HG03342 (cell line): ENCODE results near the gene EPHB4.
"Not testable (repeated sequence)": the region's sequence is repeated elsewhere in the genome, so short reads cannot be mapped to it uniquely, and the experiment has no call there.

Experiments used
- ATAC-seq: cut with Tn5 transposase; IDR thresholded peaks from one replicate; pipeline ENCODE4 v1.9.1; 2021; ENCODE audit warnings: mild to moderate bottlenecking, moderate library complexity; ENCODE audit not compliant: unreplicated experiment

EPHB4 gene

DNA sequence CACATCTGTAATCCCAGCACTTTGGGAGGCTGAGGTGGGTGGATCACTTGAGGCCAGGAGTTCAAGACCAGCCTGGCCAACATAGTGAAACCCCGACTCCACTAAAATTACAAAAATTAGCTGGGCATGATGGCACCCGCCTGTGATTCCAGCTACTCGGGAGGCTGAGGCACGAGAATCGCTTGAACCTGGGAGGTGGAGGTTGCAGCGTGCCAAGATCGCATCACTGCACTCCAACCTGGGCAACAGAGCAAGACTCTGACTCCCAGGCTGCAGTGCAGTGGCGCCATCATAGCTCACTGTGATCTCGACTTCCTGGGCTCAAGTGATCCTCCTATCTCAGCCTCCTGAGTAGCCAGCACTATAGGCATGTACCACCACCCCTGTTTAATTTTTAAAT is 27.6 kb upstream of the EPHB4 start:
- not testable (repeated sequence) for ATAC-seq

DNA sequence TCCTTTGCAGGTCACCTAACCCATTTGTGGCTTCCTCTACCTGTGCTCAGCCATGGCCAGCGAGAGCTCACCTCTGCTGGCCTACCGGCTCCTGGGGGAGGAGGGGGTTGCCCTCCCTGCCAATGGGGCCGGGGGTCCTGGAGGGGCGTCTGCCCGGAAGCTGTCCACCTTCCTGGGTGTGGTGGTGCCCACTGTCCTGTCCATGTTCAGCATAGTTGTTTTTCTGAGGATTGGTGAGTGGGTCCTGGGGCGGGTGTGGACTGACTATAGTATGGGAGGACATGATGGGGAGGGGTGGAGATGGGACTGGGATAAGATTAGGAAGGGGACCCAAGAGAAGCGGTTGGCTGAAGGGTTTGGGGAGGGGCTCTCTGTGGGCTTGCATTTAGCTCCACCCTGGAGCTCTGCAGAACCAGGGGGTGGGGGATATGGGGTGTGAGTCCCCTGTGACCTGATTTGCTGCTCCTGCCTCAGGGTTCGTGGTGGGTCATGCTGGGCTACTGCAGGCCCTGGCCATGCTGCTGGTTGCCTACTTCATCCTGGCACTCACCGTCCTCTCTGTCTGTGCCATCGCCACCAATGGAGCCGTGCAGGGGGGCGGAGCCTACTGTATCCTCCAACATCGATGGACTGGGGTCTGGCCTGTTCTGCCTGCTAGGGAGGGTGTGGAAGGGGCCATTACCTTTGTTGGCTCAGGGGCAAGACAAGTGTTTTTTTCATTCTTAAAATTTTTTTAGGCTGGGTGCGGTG is 27.0 kb upstream of the EPHB4 start:
- ATAC-seq, result no peak

DNA sequence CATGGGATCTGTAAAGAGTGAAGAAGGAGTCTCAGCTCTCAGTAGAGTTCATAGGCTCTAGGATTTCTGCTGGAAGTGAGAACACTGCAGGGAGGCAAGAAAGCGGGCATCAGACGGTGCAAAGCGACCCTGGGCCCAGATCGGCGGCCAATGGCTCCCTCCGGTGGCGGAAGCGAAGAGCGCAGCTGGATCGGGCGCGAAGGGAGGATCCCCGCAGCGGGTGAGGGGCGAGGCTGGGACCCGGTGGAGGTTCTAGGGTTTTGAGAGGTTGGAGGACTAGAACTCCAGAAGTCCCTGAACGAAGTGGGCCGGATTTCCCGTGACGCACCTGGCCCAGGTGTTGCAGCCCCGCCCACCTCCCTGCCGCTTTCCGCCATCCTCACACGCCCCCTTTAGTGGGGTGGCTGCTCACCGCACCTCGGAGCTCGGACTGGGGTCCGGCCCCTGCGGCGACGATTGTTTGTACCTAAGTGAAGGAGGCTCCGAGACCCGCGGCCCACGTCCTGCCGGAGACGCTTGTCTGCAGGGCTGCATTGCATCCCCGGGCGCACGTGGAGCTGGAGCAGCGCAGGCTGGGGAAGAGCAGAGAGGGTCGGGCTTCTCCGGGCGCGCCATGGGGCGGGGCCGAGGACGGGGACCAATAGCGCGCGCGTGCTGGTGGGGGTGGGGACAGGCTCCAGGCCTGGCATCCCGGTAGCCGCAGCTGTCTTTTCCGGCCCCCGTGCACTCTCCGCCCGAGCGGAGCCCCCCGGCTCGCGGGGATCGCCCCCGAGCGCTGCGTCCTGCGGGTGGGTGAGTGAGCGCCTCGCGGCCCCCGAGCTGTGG is 24.9 kb upstream of the EPHB4 start, which contains the start of gene SLC12A9:
Gene SLC12A9, plus strand, starts transcription at position 666 of the 825 bp plus-strand sequence. CDS start 1,485 bp downstream, outside the sequence.
- ATAC-seq, result peak; percentile 84

DNA sequence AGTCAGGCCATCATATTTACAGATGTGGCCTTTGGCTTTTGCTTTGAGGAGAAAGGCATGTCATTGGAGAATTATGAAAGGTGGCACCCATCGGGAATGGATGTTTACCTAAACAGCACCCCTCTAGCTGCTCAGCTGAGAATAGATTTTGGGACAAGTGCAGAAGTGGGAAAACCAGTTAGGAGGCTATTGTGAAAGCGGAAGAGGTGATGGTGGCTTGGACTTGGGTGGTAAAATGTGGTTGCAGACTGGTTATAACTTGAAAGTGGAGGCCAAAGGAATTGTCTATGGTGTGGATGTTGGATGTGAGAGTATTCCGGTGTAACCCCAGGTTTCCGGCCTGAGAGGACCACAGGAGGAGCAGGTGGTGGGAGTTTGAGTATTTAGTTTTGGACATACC is 20.0 kb upstream of the EPHB4 start:
- no peak for ATAC-seq

DNA sequence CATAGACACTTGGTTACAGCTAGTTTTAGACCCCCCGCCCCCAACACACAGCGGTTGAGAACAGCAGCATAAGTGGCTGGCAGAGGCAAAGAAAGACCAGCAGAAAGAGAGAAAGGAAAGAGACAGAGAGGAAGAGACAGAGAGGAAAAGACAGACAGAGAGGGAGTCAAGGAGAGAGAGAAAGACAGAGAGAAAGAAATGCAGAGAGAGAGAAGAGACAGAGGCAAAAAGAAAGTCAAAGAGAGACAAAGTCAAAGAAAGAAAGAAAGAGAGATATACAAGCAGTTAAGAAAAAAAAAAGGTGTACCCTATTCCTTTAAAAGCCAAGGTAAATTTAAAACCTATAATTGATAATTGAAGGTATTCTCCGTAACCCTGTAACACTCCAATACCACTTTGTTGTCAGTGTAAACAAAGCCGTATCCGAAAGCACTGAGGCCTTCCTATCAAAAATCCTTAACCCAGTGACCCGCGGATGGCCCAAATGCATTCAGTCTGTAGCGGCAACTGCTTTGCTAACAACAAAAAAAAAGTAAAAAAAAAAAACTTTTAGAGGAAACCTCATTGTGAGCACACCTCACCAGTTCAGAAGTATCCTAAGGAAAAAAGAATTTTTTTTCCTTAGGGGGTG is 13.3 kb upstream of the EPHB4 start:
- ATAC-seq, result no peak

DNA sequence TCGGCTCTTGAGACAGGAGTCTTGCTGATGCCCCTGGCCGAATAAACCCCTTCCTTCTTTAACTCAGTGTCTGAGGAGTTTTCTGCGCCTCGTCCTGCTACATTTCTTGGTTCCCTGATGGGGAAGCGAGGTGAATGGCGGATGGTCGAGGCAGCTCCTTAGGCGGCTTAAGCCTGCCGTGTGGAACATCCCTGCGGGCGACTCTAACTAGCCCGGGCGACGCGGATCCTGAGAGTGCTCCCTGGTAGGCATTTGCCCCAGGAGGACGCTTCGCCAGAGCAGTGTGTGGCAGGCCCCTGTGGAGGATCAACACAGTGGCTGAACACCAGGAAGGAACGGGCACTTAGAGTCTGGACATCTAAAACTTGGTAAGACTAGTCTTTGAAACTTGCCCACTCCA is 12.0 kb upstream of the EPHB4 start:
- ATAC-seq, result no peak

DNA sequence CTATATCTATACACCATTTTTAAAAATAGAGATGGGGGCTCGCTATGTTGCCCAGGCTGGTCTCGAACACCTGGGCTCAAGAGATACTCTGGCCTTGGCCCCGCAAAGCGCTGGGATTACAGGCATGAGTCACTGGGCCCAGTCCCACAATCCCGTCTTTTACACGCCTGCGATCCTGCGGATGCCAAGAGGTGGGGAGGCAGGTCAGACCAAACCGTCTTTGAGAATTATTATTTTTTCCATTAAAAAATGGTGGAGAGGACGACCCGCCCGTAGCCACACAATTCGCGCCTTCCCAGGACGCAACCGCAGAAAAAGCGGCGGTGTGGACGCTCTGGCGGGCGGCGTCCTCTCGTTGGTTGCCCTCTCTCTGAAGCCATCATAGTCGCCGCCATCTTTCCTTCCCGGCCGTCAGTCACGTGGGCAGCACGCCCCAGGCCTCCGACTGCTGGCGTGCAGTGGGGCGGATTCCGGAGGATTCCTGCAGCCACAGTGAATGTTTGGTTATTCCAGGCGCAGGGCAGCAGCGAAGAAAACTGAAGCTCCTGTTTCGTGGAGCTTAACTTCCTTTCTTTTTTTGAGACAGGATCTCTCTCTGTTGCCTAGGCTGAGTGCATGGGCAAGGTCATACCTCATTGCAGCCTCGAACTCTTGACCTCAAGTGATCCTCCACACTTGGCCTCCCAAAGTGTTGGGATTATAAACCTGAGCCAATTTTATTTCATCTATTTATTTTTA is 9.9 kb upstream of the EPHB4 start:
- ATAC-seq, result peak; percentile 86

DNA sequence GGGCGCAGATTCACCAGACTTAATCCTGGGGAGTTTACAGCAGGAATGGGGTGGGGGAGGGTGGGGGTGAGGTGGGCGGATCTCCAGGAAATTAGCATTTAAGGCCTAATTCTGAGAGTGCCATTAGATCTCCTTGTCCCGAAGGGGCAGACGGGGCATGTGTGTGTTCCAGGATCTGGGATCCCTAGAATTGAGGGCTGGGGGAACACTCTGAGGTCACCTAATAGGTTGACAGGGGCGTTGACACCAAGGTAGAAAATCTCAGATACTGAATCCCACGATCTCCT is 9.4 kb upstream of the EPHB4 start:
- no peak for ATAC-seq

DNA sequence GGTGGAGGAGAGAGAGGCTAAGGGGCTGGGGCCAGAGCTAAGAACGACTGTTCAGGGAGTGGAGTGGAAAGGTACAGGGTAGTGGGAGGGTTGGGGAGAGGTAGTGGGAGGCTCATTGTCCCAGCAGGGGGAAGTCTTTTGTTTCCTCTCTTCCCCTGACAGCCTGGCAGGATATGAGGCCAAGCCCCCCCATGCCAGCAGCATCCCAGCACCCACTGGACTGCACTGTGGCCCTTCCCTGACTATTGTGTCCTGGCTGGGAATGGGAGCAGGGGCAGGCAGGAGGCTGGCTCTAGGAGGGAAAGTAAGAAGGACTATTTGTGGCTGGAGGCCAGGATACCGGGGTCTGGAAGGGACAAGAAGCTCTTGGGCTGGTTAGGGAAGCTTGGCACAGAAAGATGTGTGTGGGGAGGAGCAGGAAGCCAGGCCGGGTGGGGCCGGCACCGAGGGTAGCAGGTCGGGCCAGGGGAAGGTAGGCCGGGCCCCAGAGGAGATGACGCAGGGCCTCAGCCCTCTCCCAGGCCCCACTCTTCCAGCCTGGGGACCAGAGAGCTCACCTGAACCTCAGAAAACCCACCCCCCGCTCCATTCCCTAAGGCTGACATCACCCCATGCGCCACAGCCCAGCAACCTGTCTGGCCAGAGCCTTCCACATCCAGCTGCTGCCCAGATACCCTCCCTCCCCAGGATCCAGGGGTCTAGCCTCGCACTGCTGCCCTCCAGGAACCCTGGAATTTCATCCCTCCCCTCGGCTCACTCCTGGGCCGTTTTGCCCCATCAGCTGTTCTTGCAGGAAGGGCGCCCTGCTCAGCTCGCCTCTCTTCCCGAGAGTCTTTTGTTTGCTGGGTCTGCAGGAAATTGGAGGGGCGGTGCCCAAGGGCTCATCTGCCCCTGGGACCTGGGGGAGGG is 8.8 kb upstream of the EPHB4 start:
- ATAC-seq, result no peak

DNA sequence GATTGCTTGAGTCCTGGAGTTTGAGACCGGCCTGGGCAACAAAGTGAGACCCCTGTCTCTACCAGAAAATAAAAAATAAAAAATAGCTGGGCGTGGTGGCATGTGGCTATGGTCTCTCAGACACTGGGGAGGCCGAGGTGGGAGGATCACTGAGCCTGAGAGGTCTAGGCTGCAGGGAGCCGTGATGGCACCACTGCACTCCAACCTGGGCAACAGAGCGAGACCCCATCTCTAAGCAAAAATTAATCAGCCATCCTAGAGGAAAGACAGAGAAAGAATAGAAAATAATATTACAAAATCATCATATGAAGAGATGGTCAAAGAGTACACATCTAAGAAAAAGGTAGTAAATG is 4.9 kb upstream of the EPHB4 start:
- no peak for ATAC-seq

DNA sequence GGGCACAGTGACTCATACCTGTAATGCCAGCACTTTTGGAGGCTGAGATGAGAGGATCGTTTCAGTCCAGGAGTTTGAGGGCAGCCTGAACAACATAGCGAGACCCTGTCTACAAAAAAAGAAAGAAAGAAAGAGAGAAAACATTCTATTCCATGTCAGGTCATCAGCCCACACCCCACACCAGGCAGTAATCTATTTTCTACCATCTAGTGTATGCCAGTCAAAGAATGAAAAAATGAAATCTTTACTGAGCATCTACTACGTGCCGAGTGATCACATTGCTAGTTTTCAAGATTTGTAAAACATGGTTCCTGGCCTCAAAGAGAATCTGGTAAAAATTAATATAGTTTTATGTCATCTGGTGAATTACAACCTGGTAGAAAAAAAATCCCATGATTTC is 3.1 kb upstream of the EPHB4 start:
- no peak for ATAC-seq

DNA sequence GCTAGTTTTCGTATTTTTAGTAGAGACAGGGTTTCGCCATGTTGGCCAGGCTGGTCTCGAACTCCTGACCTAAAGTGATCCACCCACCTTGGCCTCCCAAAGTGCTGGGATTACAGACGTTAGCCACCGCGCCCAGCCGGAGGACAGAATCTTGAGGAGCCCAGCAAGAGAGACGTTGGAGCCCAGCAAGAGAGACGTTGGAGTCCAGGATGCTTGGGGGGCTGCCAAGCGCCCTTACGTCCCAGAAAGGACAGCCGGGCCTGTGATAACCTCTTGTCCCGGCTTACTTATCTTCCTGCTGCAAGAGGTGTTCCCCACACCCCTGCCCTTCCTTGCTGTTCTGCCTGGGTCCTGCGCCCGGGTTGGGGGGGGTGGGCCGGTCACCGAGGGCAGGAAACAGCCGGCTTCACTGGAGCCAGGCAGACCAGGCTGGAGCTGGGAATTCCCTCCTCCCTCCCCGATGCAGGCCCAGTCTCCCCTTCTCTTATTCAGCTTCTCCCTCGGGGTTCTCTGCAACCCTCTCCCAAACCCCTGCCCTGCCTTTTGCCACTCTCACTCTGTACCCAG is 1.9 kb upstream of the EPHB4 start:
- no peak for ATAC-seq

DNA sequence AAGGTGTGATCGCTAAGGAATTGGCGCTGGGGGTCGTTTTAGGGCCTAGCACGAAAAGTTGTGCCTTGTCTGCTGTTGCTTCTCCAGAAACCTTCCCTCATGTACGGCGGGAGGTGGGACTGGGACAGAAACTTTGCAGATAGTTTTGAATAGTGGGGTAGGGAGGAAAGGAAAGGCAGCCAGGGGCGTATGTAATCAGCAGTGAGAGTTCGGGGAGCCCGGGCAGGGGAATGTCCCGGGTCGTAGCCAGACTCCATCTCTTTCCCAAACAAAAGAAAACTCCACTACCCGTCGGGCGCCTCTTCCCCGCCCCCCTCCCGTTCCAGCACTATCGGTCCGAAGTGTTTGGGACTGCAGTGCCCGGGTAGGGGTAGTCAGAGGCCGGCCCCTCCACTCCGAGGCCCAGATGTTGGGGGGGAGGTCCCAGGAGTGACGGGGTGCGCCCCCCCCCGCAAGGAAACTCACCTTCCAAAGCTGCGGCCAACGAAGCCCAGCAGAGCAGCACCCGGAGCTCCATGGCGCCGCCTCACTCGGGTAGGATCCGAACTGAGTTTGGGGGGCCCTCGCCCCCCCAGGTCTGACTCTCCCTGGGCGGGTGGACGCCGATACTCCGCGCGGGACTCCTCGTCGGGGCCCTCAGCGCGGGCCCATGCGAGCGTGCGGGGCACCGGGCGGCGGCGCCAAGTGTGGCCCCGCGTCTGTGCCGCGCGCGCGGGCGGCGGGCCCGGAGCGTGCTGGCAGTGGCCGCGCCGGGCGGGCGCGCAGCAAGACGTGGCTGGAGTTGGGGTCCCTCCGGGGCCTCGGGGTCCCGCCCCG is 601 bp downstream of the EPHB4 start:
- ATAC-seq, result no peak

DNA sequence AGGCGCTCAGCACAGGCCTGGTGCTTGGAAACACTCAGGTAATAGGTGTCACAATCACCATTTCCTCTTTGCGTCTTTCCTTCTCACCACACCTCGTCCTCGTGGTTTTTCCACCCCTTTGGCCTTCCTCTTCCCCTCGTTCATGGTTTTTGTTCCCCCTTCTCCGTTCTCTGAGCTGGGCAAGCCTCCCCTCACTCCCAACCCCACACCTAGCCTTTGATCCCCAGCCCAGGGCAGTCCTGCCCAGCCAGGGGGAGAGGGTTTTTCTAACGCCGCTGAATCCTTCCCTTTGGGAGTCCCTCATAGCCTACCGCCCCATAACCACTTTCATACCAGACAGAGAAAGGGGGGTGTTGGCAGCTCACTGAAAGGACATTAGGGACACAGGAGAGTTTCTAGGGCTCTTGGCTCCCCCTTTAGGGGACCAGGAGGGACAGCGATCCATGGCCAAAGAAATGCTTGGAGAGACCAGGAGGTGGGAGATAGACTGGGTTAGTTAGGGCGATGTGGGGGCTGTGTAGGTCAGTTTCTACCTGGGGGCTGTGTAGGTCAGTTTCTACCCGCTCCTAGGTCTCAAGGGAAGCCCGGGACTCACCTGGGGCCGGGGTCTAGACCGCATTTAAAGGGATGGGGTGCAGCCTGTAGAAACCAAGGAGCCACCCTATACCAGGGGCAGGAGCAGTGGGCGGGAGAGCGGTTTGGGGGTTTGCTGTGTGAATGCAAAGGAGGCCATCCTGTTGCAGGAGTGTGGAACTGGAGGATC is 1.4 kb downstream of the EPHB4 start:
- no peak for ATAC-seq

DNA sequence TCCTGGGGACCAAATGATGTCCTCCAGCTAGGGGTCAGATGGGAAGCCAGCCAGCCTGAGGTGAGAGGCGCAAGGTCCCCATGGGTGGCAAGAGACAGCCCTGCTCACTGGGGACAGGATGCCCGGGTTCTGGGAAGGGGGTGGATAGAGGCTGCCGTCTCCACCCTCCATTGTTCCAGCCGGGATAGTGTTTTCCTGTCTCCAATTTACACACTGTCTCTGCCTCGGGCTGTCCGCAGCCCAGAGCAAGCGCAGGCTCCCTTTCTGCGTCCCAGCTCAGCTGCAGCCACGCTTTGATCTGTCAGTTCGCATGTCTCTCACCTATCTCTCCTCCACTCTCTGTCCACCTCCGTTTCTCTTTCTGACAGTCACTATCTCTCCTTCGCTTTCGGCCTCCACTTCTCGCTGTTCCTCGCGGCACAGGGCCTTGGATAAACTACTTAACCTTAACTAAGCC is 2.1 kb downstream of the EPHB4 start:
- ATAC-seq, result no peak

DNA sequence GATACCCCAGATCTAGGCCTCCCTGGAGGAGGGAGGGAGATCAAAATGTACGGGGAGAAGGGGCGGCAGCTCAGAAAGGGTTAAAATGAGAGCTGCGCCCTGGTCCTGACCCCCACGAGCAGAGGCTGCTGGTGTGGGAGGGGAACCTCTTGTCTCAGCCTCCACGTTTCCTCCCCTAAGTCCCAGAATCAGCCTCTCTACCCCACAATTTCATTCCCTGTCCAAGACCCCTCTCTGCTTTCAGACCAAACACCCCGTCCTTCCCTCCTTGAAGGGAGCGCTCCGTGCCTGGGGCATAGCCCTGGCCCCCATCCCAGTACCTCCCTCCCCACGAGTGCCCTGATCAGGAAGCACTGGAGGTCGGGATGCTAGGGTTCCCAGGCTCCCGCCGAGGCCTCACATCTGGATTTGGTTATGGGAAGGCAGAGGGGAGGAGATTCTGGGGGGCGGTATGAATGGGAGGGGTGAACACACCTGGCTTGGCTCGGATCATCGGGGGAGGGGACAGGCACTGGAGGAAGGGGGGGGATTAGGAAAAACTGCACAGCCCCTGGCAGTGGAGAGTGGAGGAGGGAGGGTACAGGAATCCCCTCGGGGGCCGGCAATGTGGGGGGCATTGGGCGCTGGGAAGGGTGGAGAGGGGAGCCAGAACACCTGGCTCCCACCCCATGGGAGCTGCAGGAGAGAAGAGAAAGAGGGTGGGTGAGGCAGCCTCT is 2.7 kb downstream of the EPHB4 start:
- no peak for ATAC-seq

DNA sequence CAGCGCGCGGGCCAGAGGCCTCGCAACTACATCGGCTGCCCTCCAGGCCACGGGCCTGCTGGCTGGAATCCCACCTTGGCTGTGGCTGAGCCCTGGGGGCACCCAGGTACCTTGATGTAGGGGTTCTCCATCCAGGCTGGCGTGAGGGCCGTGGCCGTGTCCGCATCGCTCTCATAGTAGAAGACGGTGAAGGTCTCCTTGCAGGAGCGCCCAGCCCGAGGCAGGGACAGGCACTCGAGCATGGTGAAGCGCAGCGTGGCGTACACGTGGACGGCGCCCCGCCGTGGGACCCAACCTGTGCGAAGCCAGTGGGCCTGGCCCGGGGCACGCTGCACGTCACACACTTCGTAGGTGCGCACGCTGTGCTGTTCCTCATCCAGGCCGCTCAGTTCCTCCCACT is 3.8 kb downstream of the EPHB4 start:
- ATAC-seq, result no peak

DNA sequence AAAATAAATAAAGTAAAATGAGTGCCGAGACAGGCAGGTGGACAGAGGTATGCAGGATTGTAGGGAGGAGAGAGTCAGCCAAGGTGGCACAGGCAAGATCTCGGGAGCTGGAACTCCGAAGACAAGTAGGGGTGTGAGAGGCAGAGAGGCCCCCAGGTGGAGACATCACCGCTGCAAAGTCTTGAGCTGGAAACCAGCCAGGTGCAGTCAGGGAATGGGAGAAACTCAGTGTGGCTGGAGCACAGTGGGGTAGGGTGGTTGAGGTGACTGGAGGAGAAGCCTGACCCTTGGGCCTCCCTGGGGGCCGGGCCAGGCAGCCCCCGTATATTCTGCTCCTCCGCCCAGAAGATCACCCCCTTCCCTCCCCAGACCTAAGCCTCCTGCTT is 4.2 kb downstream of the EPHB4 start:
- ATAC-seq, result no peak
